ENCODE results near the gene PVALEF. TPM values are rescaled to one million over a fixed set of nuclear protein-coding genes. Genes with fewer than 3 reads are reported as not detected.

PVALEF gene
- total and polyA plus RNA-seq, 2 of the 13 experiments (the other 11 are each of a cell fraction or from before 2014, with no cell fraction given), result 0.18 TPM

DNA sequence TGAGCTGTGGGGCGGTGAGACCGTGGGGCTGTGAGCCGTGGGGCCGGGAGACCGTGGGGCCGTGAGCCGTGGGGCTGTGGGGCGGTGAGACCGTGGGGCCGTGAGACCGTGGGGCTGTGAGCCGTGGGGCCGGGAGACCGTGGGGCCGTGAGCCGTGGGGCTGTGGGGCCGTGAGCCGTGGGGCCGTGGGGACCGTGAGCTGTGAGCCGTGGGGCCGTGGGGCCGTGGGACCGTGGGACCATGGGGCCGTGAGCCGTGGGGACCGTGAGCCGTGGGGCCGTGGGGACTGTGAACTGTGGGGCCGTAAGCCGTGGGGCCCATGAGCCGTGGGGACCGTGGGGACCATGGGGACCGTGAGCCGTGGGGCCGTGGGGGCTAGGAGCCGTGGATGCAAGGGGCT is 24.6 kb upstream of the PVALEF start (continued):
- TF ChIP-seq ZNF639 (CRISPR knock-in tag; conservative IDR thresholded peaks at IDR 0.05) (no peak), SALL1 (CRISPR knock-in tag; IDR thresholded peaks at IDR 0.05) (no peak)

- peak; percentile 88 for FAIRE-seq
- ATAC-seq, result peak; percentile 92
- peak overlapping the region; percentile 68 for H3K4me2 ChIP-seq (ENCODE audit: low read depth, low read length)
- no peaks in the 10 kb centered on the region for H3K27me3 ChIP-seq (ENCODE audit: control insufficient read depth in 1 of 2, insufficient read depth in 2 of 2, low read length in 2 of 2)
- CTCF ChIA-PET (ENCODE audit: low intra/inter-chr PET ratio, low total read pairs), result interaction anchor here (1.1 to 2.8 kb wide), 5 partner anchors 9 to 99 kb away, joined by 3 to 28 read pairs (median 12); no protein-coding TSS in a partner anchor
- no peaks in the 10 kb centered on the region for H3K9me3 ChIP-seq (ENCODE audit: low read length)
- no TSS peak for BruUV-seq (replicated peaks)
- no peaks in the 10 kb centered on the region for H3K79me2 ChIP-seq (ENCODE audit: insufficient read depth, low read length)
- H3K4me1 ChIP-seq (ENCODE audit: insufficient read depth, low read length), result peaks cover 31% of the 10 kb centered on the region
- H3K4me3 ChIP-seq (replicated peaks in 1 of 3; ENCODE audit: insufficient read depth in 1 of 3, low read depth in 2 of 3, low read length in 3 of 3), result peak overlapping the region in 2 of 3 experiments; percentile 3 to 51; a peak in 2 of 6 replicates
- H3K27ac ChIP-seq (ENCODE audit: extremely low read length, insufficient read depth, low read length), result no peak overlapping the region
- in situ Hi-C loops (cut with HindIII; ENCODE audit: extremely low pct_ligation_motif_present, low pct_unique_long_range_greater_than_20kb), result loop anchor here (5.0 kb wide), 2 partner anchors 50 to 85 kb away; no protein-coding TSS in a partner anchor
- peak; percentile 82 for DNase-seq (ENCODE audit: low spot score)
- no peaks in the 10 kb centered on the region for H3K36me3 ChIP-seq (replicated peaks in 1 of 2; ENCODE audit: control insufficient read depth in 1 of 2, insufficient read depth in 2 of 2, low read length in 2 of 2)
- H4K20me1 ChIP-seq (ENCODE audit: insufficient read depth, low read length), result no peaks in the 10 kb centered on the region
- H3K9ac ChIP-seq (ENCODE audit: insufficient read depth, low read depth, low read length), result peak overlapping the region; percentile 34
- no peak overlapping the region for H2AFZ ChIP-seq (ENCODE audit: low read length)
- POLR2A ChIA-PET, result interaction anchor here (0.7 to 1.4 kb wide), 10 partner anchors 8 to 99 kb away, joined by 3 to 6 read pairs (median 3); partner anchors contain the start of genes CEP131, NDUFAF8 and TEPSIN
- WGBS (ENCODE audit: low lambda C conversion rate), result 29% methylated on average over 12 of the region's 25 CpGs
- intact Hi-C loops (cut with micrococcal nuclease; ENCODE audit: unreplicated experiment), result loop anchor here (1.0 to 5.0 kb wide), 4 partner anchors 47 to 99 kb away; partner anchors contain the start of gene CEP131
- peak; percentile 76 for TF ChIP-seq GATAD2A (CRISPR knock-in tag; IDR thresholded peaks at IDR 0.05)
- TF ChIP-seq BRF2 (CRISPR knock-in tag; IDR thresholded peaks at IDR 0.05), result no peak
- TF ChIP-seq ARID4A (CRISPR knock-in tag; IDR thresholded peaks at IDR 0.05; ENCODE audit: borderline replicate concordance), result peak; percentile 54; the same call in 1 of the 2 replicates
- TF ChIP-seq HDAC1 (CRISPR knock-in tag; IDR thresholded peaks at IDR 0.05), result peak; percentile 58; the same call in 1 of the 2 replicates
- no peak for TF ChIP-seq CENPX (CRISPR knock-in tag; IDR thresholded peaks at IDR 0.05)
- no peak for TF ChIP-seq HNRNPH1 (optimal IDR thresholded peaks at IDR 0.05; ENCODE audit: low read depth, low read length)
- no peak for TF ChIP-seq EEA1 (CRISPR knock-in tag; IDR thresholded peaks at IDR 0.05; ENCODE audit: borderline replicate concordance)
- TF ChIP-seq HOXA5 (CRISPR knock-in tag; IDR thresholded peaks at IDR 0.05), result 0 out of 2 replicates have a peak, but pooled peaks have one; percentile 39
Observed at GRCh38 chr17:81142301-81143199, 22.8 kb upstream of the PVALEF start.
